IMR-90 (cell line): Measurements from ENCODE around the gene CYP21A2. TPM values are rescaled to one million over a fixed set of nuclear protein-coding genes. Genes with fewer than 3 reads are reported as not detected.
"Not testable (repeated sequence)": the region's sequence is repeated elsewhere in the genome, so short reads cannot be mapped to it uniquely, and the experiment has no call there.

Experiments used
- ATAC-seq: fragments of 200-7000 bp; cut with Tn5 transposase; 2 replicates; pipeline ENCODE4 v1.9.1; 2020; ENCODE audit warnings: low read depth, mild to moderate bottlenecking, moderate library complexity
- BruUV-seq: library from RNA; stranded (reverse); fragments of 400-500 nt; replicated peaks from 2 replicates; lab custom pipeline; 2021; lab: Mats Ljungman, UMichigan
- CTCF ChIA-PET: fragments of 300-600 bp; formaldehyde crosslinking; extraction: SDS; loops from one replicate; lab custom pipeline; 2021; ENCODE audit warnings: antibody characterized with exemption; lab: Yijun Ruan, JAX
- POLR2A ChIA-PET: fragments of 300-600 bp; sonication (Branson Sonifier 250); formaldehyde crosslinking; loops from one replicate; lab custom pipeline; 2022; ENCODE audit warnings: antibody characterized with exemption; ENCODE audit not compliant: unreplicated experiment; lab: Charles Lee
- DNase-seq: peaks from one replicate; pipeline ENCODE4 v3.0.0; 2013
- H2AFZ ChIP-seq: replicated peaks from 2 replicates; pipeline ENCODE3; 2013; ENCODE audit warnings: low read length, mild to moderate bottlenecking; ENCODE audit not compliant: poor library complexity
- H2AK5ac ChIP-seq: 2 replicates; pipeline ENCODE4 v1.6.1; 2013; ENCODE audit warnings: low read depth, low read length, inconsistent platforms
- H2AK9ac ChIP-seq: replicated peaks from 2 replicates; pipeline ENCODE3; 2013; ENCODE audit warnings: mild to moderate bottlenecking, low read depth, low read length, moderate library complexity; ENCODE audit not compliant: poor library complexity
- H2BK120ac ChIP-seq: 2 replicates; pipeline ENCODE4 v1.6.1; 2013; ENCODE audit warnings: low read depth, low read length, inconsistent platforms
- H2BK15ac ChIP-seq: 3 replicates; pipeline ENCODE4 v1.6.1; 2013; ENCODE audit warnings: low read depth, low read length, inconsistent platforms
- H2BK20ac ChIP-seq: 2 replicates; pipeline ENCODE4 v1.6.1; 2013; ENCODE audit warnings: low read depth, mild to moderate bottlenecking, inconsistent platforms, low read length, moderate library complexity
- H2BK5ac ChIP-seq: 2 replicates; pipeline ENCODE4 v1.6.1; 2013; ENCODE audit warnings: mild to moderate bottlenecking, low read depth, low read length, inconsistent platforms; ENCODE audit not compliant: poor library complexity, severe bottlenecking
- H3K14ac ChIP-seq: replicated peaks from 2 replicates; pipeline ENCODE4 v1.6.1; 2013; ENCODE audit warnings: low read depth, low read length, inconsistent platforms
- H3K18ac ChIP-seq: 2 replicates; pipeline ENCODE4 v1.6.1; 2013; ENCODE audit warnings: low read depth, low read length, control low read depth
- H3K23ac ChIP-seq: 2 replicates; pipeline ENCODE4 v1.6.1; 2013; ENCODE audit warnings: low read depth, low read length, inconsistent platforms
- H3K27ac ChIP-seq: 2 replicates; pipeline ENCODE4 v1.5.1; 2013; ENCODE audit warnings: mild to moderate bottlenecking, control low read depth, low read length; ENCODE audit not compliant: insufficient read depth
- H3K27me3 ChIP-seq: 2 replicates; pipeline ENCODE4 v1.6.1; 2013; ENCODE audit warnings: low read length; ENCODE audit not compliant: control insufficient read depth, insufficient read depth
- H3K36me3 ChIP-seq: 2 replicates; pipeline ENCODE4 v1.6.1; 2013; ENCODE audit warnings: low read length, mixed read lengths; ENCODE audit not compliant: control insufficient read depth, insufficient read depth
- H3K4ac ChIP-seq: 2 replicates; pipeline ENCODE4 v1.6.1; 2013; ENCODE audit warnings: low read depth, low read length, inconsistent platforms
- H3K4me1 ChIP-seq: 2 replicates; pipeline ENCODE4 v1.6.1; 2013; ENCODE audit warnings: low read length, mixed read lengths; ENCODE audit not compliant: control insufficient read depth, insufficient read depth
- H3K4me2 ChIP-seq: 2 replicates; pipeline ENCODE4 v1.6.1; 2013; ENCODE audit warnings: low read depth, mild to moderate bottlenecking, control low read depth, low read length, moderate library complexity
- H3K4me3 ChIP-seq: 2 replicates; pipeline ENCODE4 v1.5.1; 2013; ENCODE audit warnings: low read depth, mild to moderate bottlenecking, control low read depth, low read length, moderate library complexity; ENCODE audit not compliant: insufficient read depth
- H3K56ac ChIP-seq: 2 replicates; pipeline ENCODE4 v1.6.1; 2013; ENCODE audit warnings: low read length, inconsistent platforms; ENCODE audit not compliant: insufficient read depth; ENCODE audit errors: extremely low read depth
- H3K79me1 ChIP-seq, 2 experiments: 2 replicates each; pipeline ENCODE4 v1.6.1; 2013; ENCODE audit warnings: low read length in 2 of 2, inconsistent platforms in 1 of 2, low read depth in 1 of 2
- H3K9ac ChIP-seq: 2 replicates; pipeline ENCODE4 v1.6.1; 2013; ENCODE audit warnings: low read depth, low read length, control low read depth
- H3K9me1 ChIP-seq: 2 replicates; pipeline ENCODE4 v1.6.1; 2013; ENCODE audit warnings: low read length, inconsistent platforms; ENCODE audit not compliant: insufficient read depth
- H3K9me3 ChIP-seq: 2 replicates; pipeline ENCODE4 v1.6.1; 2013; ENCODE audit warnings: low read length; ENCODE audit not compliant: control insufficient read depth, insufficient read depth
- H4K20me1 ChIP-seq: 2 replicates; pipeline ENCODE4 v1.6.1; 2013; ENCODE audit warnings: low read length, inconsistent platforms; ENCODE audit not compliant: insufficient read depth
- H4K5ac ChIP-seq: 2 replicates; pipeline ENCODE4 v1.6.1; 2013; ENCODE audit warnings: mild to moderate bottlenecking, low read depth, low read length, control low read depth
- H4K8ac ChIP-seq, 2 experiments: 2 replicates each; pipeline ENCODE4 v1.6.1; 2013; ENCODE audit warnings: low read depth in 2 of 2, low read length in 2 of 2, control low read depth in 1 of 2, inconsistent platforms in 1 of 2
- H4K91ac ChIP-seq: 2 replicates; pipeline ENCODE4 v1.6.1; 2013; ENCODE audit warnings: low read depth, low read length, inconsistent platforms; ENCODE audit not compliant: insufficient read depth
- WGBS, 2 experiments: methylation state at CpG; one replicate each; pipeline versions ENCODE4 v1.1.5 to v1.1.7; 2013; ENCODE audit warnings: missing lambda C conversion rate in 2 of 2; ENCODE audit not compliant: insufficient read length in 1 of 2; ENCODE audit errors: extremely low coverage in 2 of 2; 5-methylcytosine and 5-hydroxymethylcytosine counted together
- dilution Hi-C: fragments of 300-500 bp; cut with HindIII; formaldehyde crosslinking; loops from one replicate; pipeline ENCODE4 v1.14.3; 2018; ENCODE audit warnings: low sequenced_read_pairs; ENCODE audit not compliant: unreplicated experiment
- in situ Hi-C: fragments of 300-500 bp; cut with MboI; formaldehyde crosslinking; loops from 3 replicates; pipeline ENCODE4 v1.14.3; 2019; ENCODE audit warnings: low sequenced_read_pairs, inconsistent platforms, mixed read lengths
- intact Hi-C: fragments of 100-400 bp; cut with micrococcal nuclease; formaldehyde crosslinking; loops from 2 replicates; pipeline ENCODE4 v1.10.0; 2022
- polyA plus RNA-seq, 3 experiments: library from polyadenylated mRNA; depleted of rRNA; stranded (reverse); fragments of >200 nt; gene quantifications; 2 replicates each; pipeline ENCODE4 v1.2.3, GENCODE V29; 2012; ENCODE audit warnings: low replicate concordance in 1 of 3
- total RNA-seq: library from RNA; depleted of rRNA; stranded (reverse); fragments of >200 nt; gene quantifications from 2 replicates; pipeline ENCODE4 v1.2.3, GENCODE V29; 2012

Gene CYP21A2
- total and polyA plus RNA-seq, 2 of the 4 experiments (the other 2 are of a cell fraction) = 0.03 TPM; not detected in 1

DNA sequence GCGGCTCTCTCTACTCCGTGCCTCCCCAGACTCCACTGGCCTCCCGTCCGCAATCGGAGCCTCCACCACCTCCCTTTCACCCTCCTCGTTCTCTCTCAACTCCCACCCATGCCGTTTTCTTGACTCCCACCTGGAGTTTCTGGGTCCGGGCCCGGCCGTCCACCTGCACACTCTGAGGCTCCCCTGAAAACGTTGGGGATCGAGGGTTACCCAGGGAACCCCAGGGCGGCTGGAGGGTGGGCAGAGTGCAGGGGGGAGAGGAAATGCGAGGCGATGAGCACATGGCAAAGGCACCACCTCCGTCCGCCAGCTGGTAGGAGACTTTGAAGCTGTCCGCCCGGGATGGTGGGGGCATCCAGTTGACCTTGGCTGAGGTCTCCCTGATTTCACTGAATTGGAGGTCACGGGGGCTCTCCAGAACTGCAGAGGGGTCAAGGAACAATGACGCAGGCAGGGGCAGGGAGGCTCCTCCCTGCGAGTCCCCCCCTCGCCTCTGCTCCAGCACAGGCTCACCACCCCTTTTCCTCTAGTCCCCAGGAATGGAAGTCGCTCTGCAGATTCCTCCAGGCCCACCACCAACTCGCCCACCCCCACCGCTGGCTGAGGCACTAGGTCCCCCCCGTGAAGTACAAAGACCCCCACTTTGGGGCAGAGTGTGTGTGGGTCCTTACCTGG lies 27.2 kb upstream of the CYP21A2 start:
- H3K56ac ChIP-seq, H3K4me2 ChIP-seq, H2AK5ac ChIP-seq, H3K14ac ChIP-seq, H3K36me3 ChIP-seq, H2BK20ac ChIP-seq, H2BK15ac ChIP-seq, CTCF ChIA-PET, H3K18ac ChIP-seq, H3K4me1 ChIP-seq, H3K27me3 ChIP-seq, H3K27ac ChIP-seq, H3K9ac ChIP-seq, H3K4ac ChIP-seq, H2BK5ac ChIP-seq, dilution Hi-C loops, H2AK9ac ChIP-seq, ATAC-seq, DNase-seq, H3K79me1 ChIP-seq, in situ Hi-C loops, H4K5ac ChIP-seq, H4K20me1 ChIP-seq, BruUV-seq, H4K91ac ChIP-seq, H2AFZ ChIP-seq, H3K9me1 ChIP-seq, H3K4me3 ChIP-seq, H2BK120ac ChIP-seq, intact Hi-C loops, H4K8ac ChIP-seq, H3K23ac ChIP-seq, POLR2A ChIA-PET, H3K9me3 ChIP-seq: not testable (repeated sequence)
- WGBS, 2 experiments = no CpG with 5 or more reads among the region's 27 CpGs

DNA sequence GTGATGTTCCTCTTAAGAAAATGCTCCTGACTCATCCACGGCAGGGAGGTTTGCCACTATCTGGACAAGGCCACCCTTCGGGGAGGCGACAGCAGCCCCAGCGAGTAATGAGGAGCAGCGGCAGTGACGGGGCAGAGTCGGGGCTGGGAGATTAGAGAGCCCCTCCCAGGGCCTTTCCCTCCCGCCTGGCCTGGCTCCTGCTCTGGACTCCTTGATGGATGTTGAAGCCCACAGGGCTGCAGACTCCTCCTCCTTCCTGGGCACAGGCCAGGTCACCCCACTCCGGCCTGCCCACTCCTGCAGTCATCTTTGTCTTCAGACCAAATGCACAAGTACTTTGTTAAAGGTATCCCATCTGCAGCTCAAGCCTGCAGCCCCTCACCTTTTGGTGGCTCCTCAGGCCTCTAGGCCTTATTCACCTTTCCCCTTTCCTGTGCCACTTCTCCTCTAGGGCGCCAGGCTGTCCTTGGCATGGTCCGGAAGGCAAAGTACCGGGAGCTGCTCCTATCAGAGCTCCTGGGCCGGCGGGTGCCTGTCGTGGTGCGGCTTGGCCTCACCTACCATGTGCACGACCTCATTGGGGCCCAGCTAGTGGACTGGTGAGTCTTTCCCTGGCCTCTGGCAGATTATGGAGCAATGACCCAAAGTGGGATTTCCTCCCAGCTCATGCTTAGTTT lies 25.1 kb upstream of the CYP21A2 start:
- H3K27ac ChIP-seq, H3K4ac ChIP-seq, intact Hi-C loops, H4K5ac ChIP-seq, H3K4me3 ChIP-seq, H4K91ac ChIP-seq, H3K9me3 ChIP-seq, H3K4me1 ChIP-seq, dilution Hi-C loops, CTCF ChIA-PET, H3K23ac ChIP-seq, H4K8ac ChIP-seq, H3K36me3 ChIP-seq, H2AFZ ChIP-seq, H4K20me1 ChIP-seq, DNase-seq, H2AK9ac ChIP-seq, POLR2A ChIA-PET, BruUV-seq, H2AK5ac ChIP-seq, H2BK20ac ChIP-seq, H3K79me1 ChIP-seq, H3K14ac ChIP-seq, H2BK15ac ChIP-seq, H3K9ac ChIP-seq, H3K56ac ChIP-seq, H2BK120ac ChIP-seq, H3K18ac ChIP-seq, ATAC-seq, H3K4me2 ChIP-seq, H3K27me3 ChIP-seq, H3K9me1 ChIP-seq, H2BK5ac ChIP-seq, in situ Hi-C loops: not testable (repeated sequence)
- WGBS, 2 experiments = no CpG with 5 or more reads among the region's 17 CpGs
